ENCODE data around the gene ARHGEF1.

Gene ARHGEF1, protein sequence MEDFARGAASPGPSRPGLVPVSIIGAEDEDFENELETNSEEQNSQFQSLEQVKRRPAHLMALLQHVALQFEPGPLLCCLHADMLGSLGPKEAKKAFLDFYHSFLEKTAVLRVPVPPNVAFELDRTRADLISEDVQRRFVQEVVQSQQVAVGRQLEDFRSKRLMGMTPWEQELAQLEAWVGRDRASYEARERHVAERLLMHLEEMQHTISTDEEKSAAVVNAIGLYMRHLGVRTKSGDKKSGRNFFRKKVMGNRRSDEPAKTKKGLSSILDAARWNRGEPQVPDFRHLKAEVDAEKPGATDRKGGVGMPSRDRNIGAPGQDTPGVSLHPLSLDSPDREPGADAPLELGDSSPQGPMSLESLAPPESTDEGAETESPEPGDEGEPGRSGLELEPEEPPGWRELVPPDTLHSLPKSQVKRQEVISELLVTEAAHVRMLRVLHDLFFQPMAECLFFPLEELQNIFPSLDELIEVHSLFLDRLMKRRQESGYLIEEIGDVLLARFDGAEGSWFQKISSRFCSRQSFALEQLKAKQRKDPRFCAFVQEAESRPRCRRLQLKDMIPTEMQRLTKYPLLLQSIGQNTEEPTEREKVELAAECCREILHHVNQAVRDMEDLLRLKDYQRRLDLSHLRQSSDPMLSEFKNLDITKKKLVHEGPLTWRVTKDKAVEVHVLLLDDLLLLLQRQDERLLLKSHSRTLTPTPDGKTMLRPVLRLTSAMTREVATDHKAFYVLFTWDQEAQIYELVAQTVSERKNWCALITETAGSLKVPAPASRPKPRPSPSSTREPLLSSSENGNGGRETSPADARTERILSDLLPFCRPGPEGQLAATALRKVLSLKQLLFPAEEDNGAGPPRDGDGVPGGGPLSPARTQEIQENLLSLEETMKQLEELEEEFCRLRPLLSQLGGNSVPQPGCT

GRCh38 chr19:41882568-41883462, at the start of gene ARHGEF1:
TSS of gene ARHGEF1 (plus strand) at chr19:41883184. CDS start at chr19:41888083, 4,899 bp downstream.
- DNase-seq (ENCODE audit: low read depth in 2 of 3, low spot score in 2 of 3) = no peak

GRCh38 chr19:41837981-41838708, 44.8 kb upstream of the ARHGEF1 start:
- no peak for DNase-seq (ENCODE audit: low read depth in 2 of 3, low spot score in 2 of 3)

DNA sequence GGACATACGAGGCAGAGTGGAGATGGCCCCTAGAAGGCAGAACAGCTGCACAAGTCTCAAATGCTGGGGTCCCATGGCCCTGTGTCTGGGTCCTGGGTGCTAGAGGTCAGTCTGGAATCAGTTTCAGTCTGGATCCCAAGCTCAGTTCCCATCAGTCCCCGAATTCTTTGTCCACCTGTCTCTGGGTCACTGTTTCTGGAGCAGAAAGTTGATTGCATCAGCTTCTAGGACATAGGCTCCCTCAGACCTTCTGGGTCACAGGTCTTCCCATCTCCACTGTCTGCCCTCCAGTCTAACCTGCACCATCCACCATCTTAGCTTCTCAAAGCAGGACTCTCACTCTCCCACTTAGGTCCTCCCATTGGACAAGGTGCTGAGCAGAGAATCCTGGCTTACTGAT, 43.8 kb upstream of the ARHGEF1 start:
- DNase-seq (ENCODE audit: low read depth in 2 of 3, low spot score in 2 of 3) = no peak

GRCh38 chr19:41843371-41843770, 39.6 kb upstream of the ARHGEF1 start:
- DNase-seq (ENCODE audit: low read depth in 2 of 3, low spot score in 2 of 3) = no peak

DNA sequence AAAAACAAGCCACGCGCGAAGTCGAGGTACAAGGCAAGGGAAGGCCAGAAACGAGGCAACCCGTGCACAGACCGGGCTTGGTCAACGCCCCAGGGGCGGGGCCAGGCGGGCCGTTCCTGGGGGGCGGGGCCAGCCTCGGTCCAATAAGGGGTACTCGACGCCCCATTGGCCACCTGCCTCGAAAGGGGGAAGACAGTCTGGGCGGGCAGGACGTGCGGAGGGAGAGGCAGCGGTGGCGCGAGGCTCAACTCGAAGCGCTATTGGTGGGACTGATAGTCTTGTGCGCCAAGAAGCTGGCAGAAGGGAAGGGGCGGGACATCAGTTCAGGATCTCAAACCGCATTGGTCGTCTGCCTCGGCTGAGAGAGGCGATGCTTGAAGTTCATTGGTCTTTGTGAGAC, 38.4 kb upstream of the ARHGEF1 start, which contains the start of gene LYPD4:
LYPD4 (minus strand) TSS at position 83 of the 400 bp plus-strand sequence. CDS start 5,398 bp downstream, outside the sequence.
- DNase-seq (ENCODE audit: low read depth in 2 of 3, low spot score in 2 of 3) = no peak

GRCh38 chr19:41845001-41845050, 38.2 kb upstream of the ARHGEF1 start, which contains the start of gene DMRTC2:
TSS of gene DMRTC2 (plus strand) at chr19:41845042. CDS start at chr19:41847429, 2,387 bp downstream.
- no peak for DNase-seq (ENCODE audit: low read depth in 2 of 3, low spot score in 2 of 3)

DNA sequence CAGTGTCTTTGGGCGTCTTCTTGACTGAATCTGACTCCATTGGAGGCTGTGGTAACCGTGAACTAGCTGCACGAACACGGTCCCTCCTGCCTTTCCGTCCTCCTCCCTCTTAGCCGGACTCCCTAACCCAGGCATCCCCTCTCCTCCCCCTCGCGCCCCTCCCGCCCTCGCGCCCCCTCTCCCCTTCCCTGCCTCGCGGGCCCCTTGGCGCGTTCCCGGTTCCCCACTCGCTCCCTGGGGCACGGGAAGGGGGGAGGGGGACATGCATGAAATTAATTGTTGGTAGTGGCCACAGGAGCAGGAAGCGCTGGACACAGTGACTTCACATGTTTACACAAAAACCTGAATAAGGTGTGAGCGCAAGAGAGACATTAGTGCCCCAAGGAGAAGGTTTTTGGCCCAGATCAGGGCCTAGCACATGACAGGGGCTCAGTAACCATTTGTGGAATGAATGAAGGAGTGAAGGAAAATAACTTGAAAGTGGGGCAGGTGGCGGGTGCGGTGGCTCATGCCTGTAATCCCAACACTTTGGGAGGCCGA, 37.9 kb upstream of the ARHGEF1 start:
- no peak for DNase-seq (ENCODE audit: low read depth in 2 of 3, low spot score in 2 of 3)

DNA sequence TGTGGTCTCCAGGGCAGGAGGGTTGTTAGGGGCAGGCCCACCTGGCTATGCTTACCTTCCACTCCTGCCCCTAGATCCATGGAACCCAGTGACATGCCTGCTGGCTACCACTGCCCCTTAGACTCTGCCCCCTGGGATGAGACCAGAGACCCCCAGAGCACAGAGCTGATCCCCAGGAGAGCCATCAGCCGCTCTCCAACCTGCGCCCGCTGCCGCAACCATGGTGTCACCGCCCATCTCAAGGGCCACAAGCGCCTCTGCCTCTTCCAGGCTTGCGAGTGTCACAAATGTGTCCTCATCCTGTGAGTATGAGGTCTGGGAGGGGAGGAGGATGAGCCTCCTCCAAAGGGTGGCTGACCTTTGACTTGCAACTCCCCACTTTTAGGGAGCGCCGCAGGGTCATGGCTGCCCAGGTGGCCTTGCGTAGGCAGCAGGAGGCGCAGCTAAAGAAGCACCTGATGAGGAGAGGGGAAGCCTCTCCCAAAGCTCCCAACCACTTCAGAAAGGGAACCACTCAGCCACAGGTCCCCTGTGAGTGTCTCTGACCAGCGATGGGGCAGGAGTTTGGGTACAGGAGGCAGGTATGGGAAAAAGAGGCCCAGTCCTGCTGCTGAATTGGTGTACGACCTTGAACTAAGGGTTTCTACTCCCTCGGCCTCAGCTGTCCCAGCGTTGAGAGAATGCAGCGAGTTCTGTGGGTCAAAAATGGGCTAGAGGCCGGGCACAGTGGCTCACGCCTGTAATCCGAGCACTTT, 35.5 kb upstream of the ARHGEF1 start:
- no peak for DNase-seq (ENCODE audit: low read depth in 2 of 3, low spot score in 2 of 3)

GRCh38 chr19:41848666-41849065, 34.3 kb upstream of the ARHGEF1 start:
- DNase-seq (ENCODE audit: low read depth in 2 of 3, low spot score in 2 of 3) = no peak

- no peak for DNase-seq (ENCODE audit: low read depth in 2 of 3, low spot score in 2 of 3)
These were observed 33.9 kb upstream of the ARHGEF1 start for GRCh38 chr19:41849067-41849466.

GRCh38 chr19:41850381-41850780, 32.6 kb upstream of the ARHGEF1 start:
- no peak for DNase-seq (ENCODE audit: low read depth in 2 of 3, low spot score in 2 of 3)

DNA sequence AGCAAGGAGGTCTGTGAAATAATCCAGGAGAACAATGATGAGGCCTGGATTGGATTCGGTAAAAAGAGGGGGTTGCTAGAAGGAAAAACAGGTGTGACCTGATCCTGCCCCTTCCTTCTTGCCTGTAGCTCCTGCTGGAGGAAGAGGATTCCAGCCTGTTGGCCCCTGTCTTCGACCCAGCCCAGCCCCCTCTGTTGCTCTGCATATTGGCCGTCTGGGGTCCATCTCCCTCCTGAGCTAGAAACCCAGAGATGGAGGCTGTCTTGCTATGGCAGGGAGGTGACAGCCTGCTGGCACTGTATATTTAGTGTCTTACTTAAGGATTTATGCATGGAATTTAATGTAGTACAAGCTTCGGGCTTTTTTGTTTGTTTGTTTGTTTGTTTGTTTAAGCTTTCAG, 31.5 kb upstream of the ARHGEF1 start:
- no peak for DNase-seq (ENCODE audit: low read depth in 2 of 3, low spot score in 2 of 3)

DNA sequence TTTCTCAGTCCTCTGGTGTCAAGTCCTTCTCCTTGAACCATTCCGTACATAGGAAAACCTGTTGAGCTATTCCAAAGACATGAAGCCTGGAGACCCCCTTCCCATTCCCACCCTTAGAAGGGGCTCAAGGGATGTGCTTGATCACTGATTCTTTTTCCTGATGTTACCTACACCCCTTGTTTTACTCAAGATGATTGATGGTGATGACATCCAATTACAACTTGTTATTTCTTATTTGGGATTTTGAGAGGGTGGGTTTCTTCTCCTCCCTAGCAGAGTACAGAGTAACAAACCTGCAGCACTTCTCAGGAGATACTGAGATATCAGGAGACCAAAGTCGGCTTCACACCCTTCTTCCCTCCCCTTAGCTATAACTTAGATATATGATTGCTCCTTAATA, 29.6 kb upstream of the ARHGEF1 start:
- no peak for DNase-seq (ENCODE audit: low read depth in 2 of 3, low spot score in 2 of 3)

- no peak for DNase-seq (ENCODE audit: low read depth in 2 of 3, low spot score in 2 of 3)
These were observed 29.2 kb upstream of the ARHGEF1 start for GRCh38 chr19:41853768-41854167.

GRCh38 chr19:41859213-41859617, 23.8 kb upstream of the ARHGEF1 start:
- DNase-seq (ENCODE audit: low read depth in 2 of 3, low spot score in 2 of 3) = no peak

- peak; percentile 94 to 99 (median 96) for DNase-seq (ENCODE audit: low read depth in 2 of 3, low spot score in 2 of 3)
These were observed 23.2 kb upstream of the ARHGEF1 start, which contains the start of gene RPS19 for GRCh38 chr19:41859618-41860418. TSS of gene RPS19 (plus strand) at chr19:41860255. CDS start at chr19:41860775, 520 bp downstream.

GRCh38 chr19:41860419-41861115, 22.4 kb upstream of the ARHGEF1 start:
- no peak for DNase-seq (ENCODE audit: low read depth in 2 of 3, low spot score in 2 of 3)

DNA sequence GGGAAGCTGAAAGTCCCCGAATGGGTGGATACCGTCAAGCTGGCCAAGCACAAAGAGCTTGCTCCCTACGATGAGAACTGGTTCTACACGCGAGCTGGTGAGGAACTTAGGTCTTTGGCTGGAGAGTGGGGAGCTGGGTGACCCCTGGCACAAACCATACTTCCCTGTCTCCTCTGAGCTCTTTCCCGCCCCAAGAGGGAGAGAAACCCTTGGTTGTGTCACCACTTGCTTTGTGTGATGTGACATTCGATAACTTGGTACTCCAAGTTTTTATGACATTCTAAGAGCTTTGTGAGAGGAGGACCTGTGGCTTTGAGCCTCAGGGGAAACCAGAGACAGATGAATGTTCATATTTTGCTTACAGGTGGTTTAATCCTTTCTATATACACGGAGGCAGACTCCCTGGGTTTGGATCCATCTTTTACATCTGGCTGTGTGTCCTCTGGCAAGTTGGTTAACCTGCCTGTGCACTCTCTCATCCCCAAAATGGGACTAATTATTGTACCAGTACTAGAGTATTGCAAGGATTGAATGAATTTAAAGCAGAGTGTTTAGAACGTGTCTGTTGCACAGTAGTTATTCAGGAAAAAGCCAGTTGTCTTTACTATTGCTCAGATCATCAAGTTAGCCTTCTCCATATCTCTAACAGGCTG, 21.7 kb upstream of the ARHGEF1 start:
- DNase-seq (ENCODE audit: low read depth in 2 of 3, low spot score in 2 of 3) = no peak
